Parathyroid adenoma (tissue), 2 donors: Measurements from ENCODE around the gene SS18L1.

Experiments
- H2AFZ ChIP-seq: fragments of 300-600 bp; sonication (generic); one replicate; pipeline ENCODE4 v1.7.0; 2017; ENCODE audit warnings: antibody characterized with exemption, mild to moderate bottlenecking
- H3K27ac ChIP-seq: fragments of 300-600 bp; sonication (generic); one replicate; pipeline ENCODE4 v1.7.0; 2017
- H3K27me3 ChIP-seq: fragments of 300-600 bp; sonication (generic); one replicate; pipeline ENCODE4 v1.7.0; 2017; ENCODE audit warnings: low read length; ENCODE audit not compliant: control insufficient read depth, insufficient read depth
- H3K36me3 ChIP-seq: fragments of 300-600 bp; sonication (generic); one replicate; pipeline ENCODE4 v1.7.0; 2017; ENCODE audit warnings: low read length; ENCODE audit not compliant: control insufficient read depth, insufficient read depth
- H3K4me1 ChIP-seq: fragments of 300-600 bp; sonication (generic); one replicate; pipeline ENCODE4 v1.7.0; 2017; ENCODE audit warnings: control low read depth
- H3K4me2 ChIP-seq: fragments of 300-600 bp; sonication (generic); one replicate; pipeline ENCODE4 v1.7.0; 2017; ENCODE audit warnings: low read length
- H3K4me3 ChIP-seq: fragments of 300-600 bp; sonication (generic); one replicate; pipeline ENCODE4 v1.7.0; 2017; ENCODE audit warnings: low read depth, low read length
- H3K79me2 ChIP-seq: fragments of 300-600 bp; sonication (generic); one replicate; pipeline ENCODE4 v1.7.0; 2017; ENCODE audit warnings: control low read depth
- H3K9ac ChIP-seq: fragments of 300-600 bp; sonication (generic); one replicate; pipeline ENCODE4 v1.7.0; 2017; ENCODE audit warnings: mild to moderate bottlenecking
- H3K9me3 ChIP-seq: fragments of 300-600 bp; sonication (generic); one replicate; pipeline ENCODE4 v1.7.0; 2017; ENCODE audit warnings: low read length; ENCODE audit not compliant: control insufficient read depth
- CTCF ChIP-seq: fragments of 300-600 bp; sonication (generic); IDR thresholded peaks from one replicate; pipeline ENCODE4 v1.7.0; 2017; ENCODE audit warnings: antibody characterized with exemption, mild to moderate bottlenecking
- donor health status: primary hyperparathyroidism.

The SS18L1 gene

DNA sequence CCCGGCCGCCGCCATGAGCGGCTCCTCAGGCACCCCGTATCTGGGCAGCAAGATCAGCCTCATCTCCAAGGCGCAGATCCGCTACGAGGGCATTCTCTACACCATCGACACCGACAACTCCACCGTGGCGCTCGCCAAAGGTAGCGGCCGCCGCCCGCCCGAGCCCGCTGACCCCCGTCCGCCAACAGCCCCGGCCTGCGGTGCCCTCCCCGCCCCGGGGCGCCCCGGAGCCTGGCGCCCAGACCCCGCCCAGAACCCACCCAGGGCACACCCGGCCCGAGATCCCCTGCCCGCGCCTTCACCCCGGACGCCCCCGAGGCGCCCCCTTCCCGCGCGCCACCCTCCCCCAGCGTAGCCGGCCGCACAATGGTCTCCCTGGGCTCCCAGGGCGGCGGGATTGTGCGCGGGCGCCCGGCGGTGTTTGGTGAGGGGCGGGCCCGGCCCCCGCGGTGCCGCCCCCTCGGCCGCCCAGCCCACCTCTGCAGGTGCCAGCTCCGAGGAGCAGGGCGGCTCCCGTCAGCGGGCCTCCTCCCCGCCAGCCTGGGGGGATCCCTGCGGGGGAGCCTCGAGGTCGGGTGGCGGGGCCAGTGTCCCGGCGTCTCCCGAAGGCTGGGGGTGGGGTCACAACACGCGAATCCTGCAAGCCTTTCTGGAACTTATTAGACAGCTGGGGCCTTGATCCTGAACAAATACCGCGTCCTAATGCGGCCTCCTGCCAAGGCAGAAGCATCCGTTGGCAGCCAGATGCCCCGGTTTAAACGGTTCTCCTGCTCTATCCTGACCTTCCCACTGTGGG is 20.7 kb upstream of the SS18L1 start:
- peak overlapping the region; percentile 23 for H3K9ac ChIP-seq
- H3K27ac ChIP-seq: peak overlapping the region; percentile 42
- H3K36me3 ChIP-seq: no peaks in the 10 kb centered on the region
- peaks cover 6% of the 10 kb centered on the region for H3K4me1 ChIP-seq
- H3K79me2 ChIP-seq: peaks cover 23% of the 10 kb centered on the region
- no peaks in the 10 kb centered on the region for H3K27me3 ChIP-seq
- H3K4me3 ChIP-seq: peak overlapping the region; percentile 71
- H3K4me2 ChIP-seq: peak overlapping the region; percentile 87
- no peaks in the 10 kb centered on the region for H3K9me3 ChIP-seq
- H2AFZ ChIP-seq: peak overlapping the region; percentile 64
- no peak for TF ChIP-seq CTCF

- H3K36me3 ChIP-seq: no peaks in the 10 kb centered on the region
- H3K27me3 ChIP-seq: no peaks in the 10 kb centered on the region
- H3K4me3 ChIP-seq: peak overlapping the region; percentile 71
- TF ChIP-seq CTCF: no peak
- H3K27ac ChIP-seq: peak overlapping the region; percentile 42
- no peaks in the 10 kb centered on the region for H3K9me3 ChIP-seq
- H3K4me1 ChIP-seq: peaks cover 6% of the 10 kb centered on the region
- peak overlapping the region; percentile 87 for H3K4me2 ChIP-seq
- H2AFZ ChIP-seq: peak overlapping the region; percentile 64
- H3K9ac ChIP-seq: peak overlapping the region; percentile 23
- H3K79me2 ChIP-seq: peaks cover 23% of the 10 kb centered on the region
Observed at GRCh38 chr20:62123450-62124118, 20.0 kb upstream of the SS18L1 start.

GRCh38 chr20:62126141-62126540 is 17.4 kb upstream of the SS18L1 start:
- Histone ChIP-seq H3K4me2 (no peak overlapping the region), H3K79me2 (peaks cover 26% of the 10 kb centered on the region), H3K4me3 (no peak overlapping the region), H3K9me3 (no peaks in the 10 kb centered on the region), H3K4me1 (peaks cover 6% of the 10 kb centered on the region), H3K27ac (no peak overlapping the region), H3K27me3 (no peaks in the 10 kb centered on the region), H3K9ac (no peak overlapping the region), H2AFZ (no peak overlapping the region), H3K36me3 (no peaks in the 10 kb centered on the region)
- TF ChIP-seq CTCF: no peak

DNA sequence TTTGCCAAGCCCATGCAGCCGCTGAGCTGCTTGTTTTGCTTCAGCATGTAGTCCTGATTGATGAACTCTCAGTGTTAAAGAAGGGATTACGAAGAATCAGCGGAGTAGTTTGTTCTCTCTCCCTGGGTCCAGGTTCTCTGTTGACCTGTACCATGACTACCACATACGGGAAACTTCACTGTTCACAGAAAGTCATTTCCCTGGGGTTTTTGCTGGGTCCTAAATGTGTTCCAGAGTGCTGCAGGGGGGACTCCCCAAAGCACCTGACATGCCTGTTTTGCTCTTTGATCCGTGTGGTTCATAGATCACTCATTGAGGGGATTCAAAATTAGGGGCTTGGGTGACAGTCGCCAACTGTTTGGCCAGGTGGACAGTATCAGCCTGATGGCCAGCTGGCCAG is 15.8 kb upstream of the SS18L1 start:
- Histone ChIP-seq H2AFZ (no peak overlapping the region), H3K4me2 (no peak overlapping the region), H3K4me1 (peaks cover 6% of the 10 kb centered on the region), H3K27me3 (no peaks in the 10 kb centered on the region), H3K4me3 (no peak overlapping the region), H3K9me3 (no peaks in the 10 kb centered on the region), H3K9ac (no peak overlapping the region), H3K36me3 (no peaks in the 10 kb centered on the region), H3K27ac (no peak overlapping the region), H3K79me2 (peaks cover 32% of the 10 kb centered on the region)
- TF ChIP-seq CTCF: no peak
